H1 (cell line): ENCODE results near the gene AKR1C8.

Experiments
- ATF3 ChIP-seq: IDR thresholded peaks from 2 replicates; pipeline ENCODE4 v1.6.1; 2011; ENCODE audit warnings: low read depth, mild to moderate bottlenecking, low read length; ENCODE audit not compliant: insufficient read depth
- BRCA1 ChIP-seq: IDR thresholded peaks from 2 replicates; pipeline ENCODE4 v1.6.1; 2012; ENCODE audit warnings: low read depth, low read length, improper control_type of control experiment
- CHD1 ChIP-seq: IDR thresholded peaks from 2 replicates; pipeline ENCODE4 v1.6.1; 2012; ENCODE audit warnings: low read depth, low read length, improper control_type of control experiment
- CTCF ChIP-seq, 3 experiments: IDR thresholded peaks; 1 replicate in 2 of 3; 2 replicates in 1 of 3; pipeline versions ENCODE4 v1.5.1 to v1.6.1; 2011; ENCODE audit warnings: low read length in 3 of 3, mild to moderate bottlenecking in 3 of 3, inconsistent platforms in 2 of 3, low read depth in 1 of 3, moderate library complexity in 1 of 3; ENCODE audit not compliant: insufficient read depth in 1 of 3; ENCODE audit errors: control extremely low read depth in 1 of 3
- POLR2A ChIP-seq, 2 experiments: IDR thresholded peaks; 1 replicate in 1 of 2; 2 replicates in 1 of 2; pipeline ENCODE4 v1.6.1; 2011; ENCODE audit warnings: low read depth in 2 of 2, low read length in 2 of 2, mild to moderate bottlenecking in 2 of 2; ENCODE audit errors: control extremely low read depth in 1 of 2
- TAF1 ChIP-seq: IDR thresholded peaks from 2 replicates; pipeline ENCODE4 v1.6.1; 2011; ENCODE audit warnings: mild to moderate bottlenecking, low read depth, low read length

- TF ChIP-seq POLR2A (IDR thresholded peaks at IDR 0.05; ENCODE audit: control extremely low read depth in 1 of 2, low read depth in 2 of 2, low read length in 2 of 2) (no peak), CHD1 (no peak), CTCF (IDR thresholded peaks at IDR 0.05; ENCODE audit: control extremely low read depth in 1 of 3, insufficient read depth in 1 of 3, low read depth in 1 of 3, low read length in 3 of 3) (no peak), ATF3 (no peak), TAF1 (no peak), BRCA1 (no peak)
Observed at GRCh38 chr10:5147981-5148677, 36.8 kb downstream of the AKR1C8 start.
